ENCODE measurements around the gene LRP10. TPM values are rescaled to one million over a fixed set of nuclear protein-coding genes. Genes with fewer than 3 reads are reported as not detected.
"Not testable (repeated sequence)": the region's sequence is repeated elsewhere in the genome, so short reads cannot be mapped to it uniquely, and the experiment has no call there.

Gene LRP10
- total RNA-seq, result 59.9 and 67.8 TPM in 2 replicates

GRCh38 chr14:22871224-22872032 is at the start of gene LRP10:
Gene LRP10, plus strand, starts transcription at chr14:22871740. Its CDS starts 564 bp downstream, at chr14:22872304.
- peak; percentile 64 for DNase-seq (ENCODE audit: low read depth, low spot score)

- no peak for DNase-seq (ENCODE audit: low read depth, low spot score)
Measured at GRCh38 chr14:22822016-22822570, 49.4 kb upstream of the LRP10 start.

GRCh38 chr14:22822571-22823098 is 48.9 kb upstream of the LRP10 start:
- no peak for DNase-seq (ENCODE audit: low read depth, low spot score)

- DNase-seq (ENCODE audit: low read depth, low spot score), result peak; percentile 87
Measured at GRCh38 chr14:22824711-22825359, 46.7 kb upstream of the LRP10 start.

DNA sequence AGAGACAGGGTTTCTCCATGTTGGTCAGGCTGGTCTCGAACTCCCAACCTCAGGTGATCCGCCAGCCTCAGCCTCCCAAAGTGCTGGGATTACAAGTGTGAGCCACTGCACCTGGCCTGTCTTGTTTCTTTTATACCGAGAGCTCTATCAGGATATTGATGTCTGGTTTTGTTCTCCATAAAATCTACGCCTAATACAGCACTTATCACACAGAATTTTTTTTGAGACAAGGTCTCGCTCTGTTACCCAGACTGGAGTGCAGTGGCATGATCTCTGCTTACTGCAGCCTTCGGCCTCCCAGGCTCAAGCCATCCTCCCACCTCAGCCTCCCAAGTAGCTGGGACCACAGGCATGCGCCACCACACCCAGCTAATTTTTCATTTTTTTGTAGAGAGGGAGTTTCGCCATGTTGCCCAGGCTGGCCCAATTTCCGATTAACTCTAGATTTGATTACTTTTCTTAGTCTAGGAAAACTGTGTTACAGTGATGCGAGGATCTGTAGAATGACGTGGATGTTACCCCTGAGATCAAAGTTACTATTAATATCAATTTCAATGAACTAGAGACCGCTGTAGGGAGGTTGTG is 42.4 kb upstream of the LRP10 start:
- DNase-seq (ENCODE audit: low read depth, low spot score), result not testable (repeated sequence)

- DNase-seq (ENCODE audit: low read depth, low spot score), result no peak
Measured at GRCh38 chr14:22829661-22830442, 41.7 kb upstream of the LRP10 start, which contains the start of gene MRPL52. Gene MRPL52, plus strand, starts transcription at chr14:22829887. Its CDS starts 26 bp downstream, at chr14:22829913.

DNA sequence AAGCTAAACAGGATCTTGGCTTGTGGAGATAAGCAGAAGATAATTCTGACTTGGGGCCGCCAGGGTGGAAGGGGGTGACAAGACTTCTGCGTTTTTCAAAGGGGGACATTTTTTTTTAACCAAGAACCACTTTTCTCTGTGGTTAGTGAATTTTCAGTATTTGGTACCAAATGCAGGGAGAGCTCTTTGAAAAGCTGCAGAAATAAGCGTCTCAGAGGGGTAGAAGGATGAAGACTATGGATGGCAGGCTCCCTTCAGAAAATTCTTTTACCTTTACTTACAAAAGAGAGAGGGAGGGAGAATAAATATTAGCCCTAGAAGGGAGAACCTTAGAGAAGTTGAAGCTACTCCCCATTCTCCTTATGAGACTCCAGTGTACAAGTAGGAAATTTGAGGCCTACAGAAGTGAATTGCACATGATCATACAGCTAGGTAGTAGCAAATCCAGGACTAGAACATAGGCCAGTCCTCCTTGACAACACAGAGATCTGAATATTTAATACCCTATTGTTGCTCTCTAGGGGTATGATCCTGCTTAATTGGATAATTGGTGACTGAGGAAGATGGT is 41.0 kb upstream of the LRP10 start:
- DNase-seq (ENCODE audit: low read depth, low spot score), result no peak

DNA sequence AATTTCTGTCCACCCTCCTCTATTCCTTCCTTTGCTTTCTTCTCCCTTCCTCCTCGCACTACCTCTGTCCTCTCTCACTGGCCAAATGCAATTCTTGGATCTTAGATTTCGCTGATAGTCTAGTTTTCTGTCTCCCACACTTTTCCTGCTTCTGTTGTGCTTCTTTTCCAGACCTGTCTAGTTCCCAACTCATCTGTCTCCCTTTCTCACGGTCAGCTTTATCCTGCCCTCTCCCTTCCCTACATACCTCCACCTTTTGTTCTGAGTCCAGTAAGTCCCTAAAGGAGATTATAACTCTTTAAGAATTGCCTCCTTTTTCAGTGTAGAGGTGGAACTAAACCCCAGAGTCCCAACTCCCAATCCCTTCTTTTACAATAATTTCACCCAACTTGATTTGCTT is 36.0 kb upstream of the LRP10 start:
- no peak for DNase-seq (ENCODE audit: low read depth, low spot score)

DNA sequence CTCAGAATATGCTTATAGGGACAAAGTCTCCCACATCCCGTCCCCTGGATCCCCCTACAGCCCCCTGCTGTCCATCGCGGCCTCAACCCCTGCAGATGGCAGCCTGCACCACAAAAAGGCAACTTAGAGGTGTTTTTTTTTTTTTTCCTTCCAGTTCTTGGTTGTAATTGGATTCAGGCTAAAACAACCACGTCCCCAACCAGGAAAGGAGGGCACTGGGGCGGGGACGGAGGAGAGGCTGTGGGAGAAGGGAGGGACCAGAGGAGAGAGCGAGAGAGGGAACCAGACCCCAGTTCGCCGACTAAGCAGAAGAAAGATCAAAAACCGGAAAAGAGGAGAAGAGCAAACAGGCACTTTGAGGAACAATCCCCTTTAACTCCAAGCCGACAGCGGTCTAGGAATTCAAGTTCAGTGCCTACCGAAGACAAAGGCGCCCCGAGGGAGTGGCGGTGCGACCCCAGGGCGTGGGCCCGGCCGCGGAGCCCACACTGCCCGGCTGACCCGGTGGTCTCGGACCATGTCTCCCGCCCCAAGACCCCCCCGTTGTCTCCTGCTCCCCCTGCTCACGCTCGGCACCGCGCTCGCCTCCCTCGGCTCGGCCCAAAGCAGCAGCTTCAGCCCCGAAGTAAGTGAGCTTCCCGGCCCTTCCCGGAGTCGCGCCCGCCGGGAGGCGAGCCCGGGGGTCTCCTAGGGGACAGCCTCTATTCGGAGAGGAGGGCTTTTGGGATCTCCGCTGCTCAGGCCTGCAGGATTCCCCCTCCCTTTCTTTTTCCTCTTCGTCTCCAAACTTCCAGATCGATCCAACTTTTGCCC is 35.0 kb upstream of the LRP10 start, which contains the start of gene MMP14:
Gene MMP14 (plus strand): TSS at position 285 of the 813 bp plus-strand sequence. CDS start 233 bp downstream, at position 518.
- no peak for DNase-seq (ENCODE audit: low read depth, low spot score)

- no peak for DNase-seq (ENCODE audit: low read depth, low spot score)
Measured at GRCh38 chr14:22837114-22837749, 34.3 kb upstream of the LRP10 start.

GRCh38 chr14:22837750-22838538 is 33.6 kb upstream of the LRP10 start:
- no peak for DNase-seq (ENCODE audit: low read depth, low spot score)

GRCh38 chr14:22838631-22839041 is 32.9 kb upstream of the LRP10 start:
- DNase-seq (ENCODE audit: low read depth, low spot score), result no peak

GRCh38 chr14:22839159-22839779 is 32.3 kb upstream of the LRP10 start:
- DNase-seq (ENCODE audit: low read depth, low spot score), result no peak

DNA sequence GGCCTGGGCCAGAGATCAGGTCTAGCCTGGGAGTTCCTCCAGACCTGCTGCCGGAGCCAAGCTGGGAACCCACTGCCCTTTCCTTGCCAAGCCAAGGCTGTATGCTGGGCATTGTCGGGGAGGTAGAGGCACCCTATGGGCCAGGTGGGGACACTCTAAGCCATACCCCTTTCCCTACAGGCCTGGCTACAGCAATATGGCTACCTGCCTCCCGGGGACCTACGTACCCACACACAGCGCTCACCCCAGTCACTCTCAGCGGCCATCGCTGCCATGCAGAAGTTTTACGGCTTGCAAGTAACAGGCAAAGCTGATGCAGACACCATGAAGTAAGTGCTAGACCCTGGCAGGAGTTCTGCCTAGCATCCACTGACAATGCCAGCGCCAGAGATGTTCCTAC is 30.2 kb upstream of the LRP10 start:
- no peak for DNase-seq (ENCODE audit: low read depth, low spot score)

- DNase-seq (ENCODE audit: low read depth, low spot score), result no peak
Measured at GRCh38 chr14:22841769-22842168, 29.8 kb upstream of the LRP10 start.

DNA sequence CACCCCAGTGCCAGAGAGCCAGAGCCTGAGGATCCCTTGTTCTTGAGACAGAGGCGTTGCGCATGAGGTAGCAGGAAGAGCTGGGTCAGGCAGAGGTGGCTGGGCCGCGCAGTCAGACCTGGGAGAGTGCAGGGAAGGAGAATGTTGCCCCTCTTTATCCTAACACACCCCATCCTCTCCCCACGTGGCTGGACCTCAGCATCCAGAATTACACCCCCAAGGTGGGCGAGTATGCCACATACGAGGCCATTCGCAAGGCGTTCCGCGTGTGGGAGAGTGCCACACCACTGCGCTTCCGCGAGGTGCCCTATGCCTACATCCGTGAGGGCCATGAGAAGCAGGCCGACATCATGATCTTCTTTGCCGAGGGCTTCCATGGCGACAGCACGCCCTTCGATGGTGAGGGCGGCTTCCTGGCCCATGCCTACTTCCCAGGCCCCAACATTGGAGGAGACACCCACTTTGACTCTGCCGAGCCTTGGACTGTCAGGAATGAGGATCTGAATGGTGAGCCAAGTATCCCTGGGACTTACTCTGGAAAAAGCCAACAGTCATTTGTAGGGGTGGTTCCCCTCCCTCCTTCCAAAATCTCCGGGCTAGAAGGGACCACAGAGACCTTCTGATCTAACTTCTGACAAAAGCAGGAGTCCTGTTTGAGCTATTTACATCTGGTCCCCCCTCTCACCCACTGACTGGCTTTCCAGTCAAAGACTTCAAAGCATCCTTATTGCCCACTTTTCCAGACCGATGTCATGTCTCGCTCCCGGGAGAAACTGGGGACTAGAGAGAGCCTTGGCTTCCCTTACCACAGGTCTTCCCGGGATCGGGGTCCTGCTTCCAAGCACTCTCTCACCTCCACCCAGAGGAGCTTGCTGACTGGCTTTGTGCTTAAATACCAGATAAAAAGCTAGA is 29.1 kb upstream of the LRP10 start:
- DNase-seq (ENCODE audit: low read depth, low spot score), result no peak
